Endodermal cell (in vitro differentiated cells): ENCODE measurements around the gene OR51B2. TPM values are rescaled to one million over a fixed set of nuclear protein-coding genes. Genes with fewer than 3 reads are reported as not detected.

Source experiments
- DNase-seq: peaks from one replicate; pipeline ENCODE4 v3.0.0-alpha.2; 2017
- H3K27ac ChIP-seq: 2 replicates; pipeline ENCODE4 v1.5.1; 2013; ENCODE audit warnings: mild to moderate bottlenecking, low read depth, low read length, moderate library complexity
- H3K27me3 ChIP-seq: 2 replicates; pipeline ENCODE4 v1.6.1; 2013; ENCODE audit warnings: mild to moderate bottlenecking, low read length, moderate library complexity; ENCODE audit not compliant: insufficient read depth, control insufficient read depth, poor library complexity, severe bottlenecking
- H3K36me3 ChIP-seq: 2 replicates; pipeline ENCODE4 v1.7.0; 2013; ENCODE audit warnings: mild to moderate bottlenecking, low read length, moderate library complexity; ENCODE audit not compliant: control insufficient read depth, insufficient read depth
- H3K4me1 ChIP-seq: one replicate; pipeline ENCODE4 v1.7.0; 2013; ENCODE audit warnings: low read length; ENCODE audit not compliant: control insufficient read depth, insufficient read depth
- H3K4me3 ChIP-seq: 2 replicates; pipeline ENCODE4 v1.5.1; 2013; ENCODE audit warnings: mild to moderate bottlenecking, low read length, moderate library complexity
- H3K9ac ChIP-seq: 2 replicates; pipeline ENCODE4 v1.6.1; 2013; ENCODE audit warnings: mild to moderate bottlenecking, low read length, moderate library complexity; ENCODE audit not compliant: poor library complexity, severe bottlenecking; ENCODE audit errors: extremely low read depth
- H3K9me3 ChIP-seq: 2 replicates; pipeline ENCODE4 v1.6.1; 2013; ENCODE audit warnings: mild to moderate bottlenecking, low read length, moderate library complexity; ENCODE audit not compliant: control insufficient read depth
- H3K27ac Mint-ChIP-seq: 2 replicates; pipeline ENCODE4 v1.8.0; 2020; ENCODE audit warnings: mixed read lengths
- H3K27me3 Mint-ChIP-seq: 2 replicates; pipeline ENCODE4 v1.8.0; 2021; ENCODE audit warnings: mild to moderate bottlenecking, mixed read lengths; ENCODE audit not compliant: insufficient read depth
- H3K36me3 Mint-ChIP-seq: 2 replicates; pipeline ENCODE4 v1.8.0; 2020; ENCODE audit warnings: low read depth, mixed read lengths
- H3K4me1 Mint-ChIP-seq: 2 replicates; pipeline ENCODE4 v1.8.0; 2020; ENCODE audit warnings: mixed read lengths
- H3K4me3 Mint-ChIP-seq: 2 replicates; pipeline ENCODE4 v1.8.0; 2020; ENCODE audit warnings: mild to moderate bottlenecking, moderate library complexity, mixed read lengths
- H3K9me3 Mint-ChIP-seq: 2 replicates; pipeline ENCODE4 v1.8.0; 2020; ENCODE audit warnings: mild to moderate bottlenecking, mixed read lengths
- WGBS, 2 experiments: methylation state at CpG; one replicate each; pipeline versions ENCODE4 v1.1.5 to v1.1.7; 2013; ENCODE audit warnings: missing lambda C conversion rate in 2 of 2, mixed read lengths in 1 of 2; ENCODE audit not compliant: insufficient coverage in 1 of 2, insufficient read length in 1 of 2; 5-methylcytosine and 5-hydroxymethylcytosine counted together
- total RNA-seq, 2 donors: library from RNA; stranded (reverse); fragmentation: NEBNext Ultra II Directional in 1 of 2; extraction: Animal tissue kit (Norgen Biotek cat#: 25700) in 1 of 2; gene quantifications; 2 replicates in 1 of 2; 3 replicates in 1 of 2; pipeline ENCODE4 v1.2.1, GENCODE V29; 2021
- TF ChIP-seq, protein P1 (sequence below): fragments of 200-600 bp; sonication (generic); conservative IDR thresholded peaks from 2 replicates; pipeline ENCODE4 v1.5.0; 2021; ENCODE audit warnings: antibody characterized with exemption, mild to moderate bottlenecking

Gene OR51B2
- total RNA-seq, 2 donors from 2014 or later, result 0.51 TPM; not detected in 1

DNA sequence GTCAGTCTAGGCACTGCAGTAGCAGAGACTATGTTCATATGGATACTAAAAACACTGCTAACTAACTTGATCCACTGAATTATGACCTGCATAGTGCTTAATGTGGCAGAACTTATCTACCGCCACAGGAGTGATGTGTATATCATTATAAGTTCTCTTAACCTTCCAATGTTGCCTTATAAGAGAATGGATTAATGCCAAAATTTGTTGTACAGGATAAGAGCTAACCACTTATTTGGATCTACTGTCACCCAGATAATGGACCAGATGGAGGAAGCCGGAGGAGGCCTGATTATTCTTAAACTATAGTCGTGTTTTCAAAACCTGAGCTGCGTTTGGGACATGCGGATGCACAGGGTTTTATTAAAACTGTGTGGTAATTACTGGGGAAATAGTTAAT, 20.5 kb downstream of the OR51B2 start:
- TF ChIP-seq, protein P1, sequence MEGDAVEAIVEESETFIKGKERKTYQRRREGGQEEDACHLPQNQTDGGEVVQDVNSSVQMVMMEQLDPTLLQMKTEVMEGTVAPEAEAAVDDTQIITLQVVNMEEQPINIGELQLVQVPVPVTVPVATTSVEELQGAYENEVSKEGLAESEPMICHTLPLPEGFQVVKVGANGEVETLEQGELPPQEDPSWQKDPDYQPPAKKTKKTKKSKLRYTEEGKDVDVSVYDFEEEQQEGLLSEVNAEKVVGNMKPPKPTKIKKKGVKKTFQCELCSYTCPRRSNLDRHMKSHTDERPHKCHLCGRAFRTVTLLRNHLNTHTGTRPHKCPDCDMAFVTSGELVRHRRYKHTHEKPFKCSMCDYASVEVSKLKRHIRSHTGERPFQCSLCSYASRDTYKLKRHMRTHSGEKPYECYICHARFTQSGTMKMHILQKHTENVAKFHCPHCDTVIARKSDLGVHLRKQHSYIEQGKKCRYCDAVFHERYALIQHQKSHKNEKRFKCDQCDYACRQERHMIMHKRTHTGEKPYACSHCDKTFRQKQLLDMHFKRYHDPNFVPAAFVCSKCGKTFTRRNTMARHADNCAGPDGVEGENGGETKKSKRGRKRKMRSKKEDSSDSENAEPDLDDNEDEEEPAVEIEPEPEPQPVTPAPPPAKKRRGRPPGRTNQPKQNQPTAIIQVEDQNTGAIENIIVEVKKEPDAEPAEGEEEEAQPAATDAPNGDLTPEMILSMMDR, result no peak
- 94 to 100% methylated on average over 1 to 4 of the region's 5 CpGs for WGBS, 2 experiments
- H3K4me1 Mint-ChIP-seq, result peaks cover 10% of the 10 kb centered on the region
- Histone ChIP-seq H3K9me3 (no peaks in the 10 kb centered on the region), H3K9ac (no peak overlapping the region), H3K36me3 (no peaks in the 10 kb centered on the region), H3K27ac (no peak overlapping the region), H3K4me3 (no peak overlapping the region), H3K4me1 (no peaks in the 10 kb centered on the region), H3K27me3 (no peaks in the 10 kb centered on the region)
- H3K27ac Mint-ChIP-seq, result no peak overlapping the region
- H3K36me3 Mint-ChIP-seq, result no peaks in the 10 kb centered on the region
- no peak for DNase-seq
- no peaks in the 10 kb centered on the region for H3K27me3 Mint-ChIP-seq
- no peak overlapping the region for H3K4me3 Mint-ChIP-seq
- H3K9me3 Mint-ChIP-seq, result no peaks in the 10 kb centered on the region

DNA sequence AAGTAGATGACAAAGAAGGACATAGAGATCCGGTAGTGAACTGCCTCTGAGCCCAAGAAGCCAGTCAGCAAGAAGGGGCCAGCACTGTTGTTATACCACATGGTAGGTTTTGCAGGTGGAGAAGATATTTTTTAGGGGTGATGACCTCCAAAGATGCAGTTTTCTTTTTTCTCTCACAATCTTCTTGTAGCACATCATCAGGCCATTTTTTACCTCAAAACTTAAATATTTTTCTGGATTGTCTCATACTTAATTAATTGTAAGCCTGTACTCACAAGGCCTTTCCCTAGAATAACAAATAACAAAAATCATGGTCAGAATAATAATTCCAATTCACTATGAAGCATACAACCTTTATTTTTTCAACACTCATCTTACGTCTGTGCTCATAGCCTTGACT, 22.3 kb downstream of the OR51B2 start, which contains the start of gene OR51B4:
OR51B4 (minus strand) TSS at position 101 of the 400 bp plus-strand sequence; CDS start at position 101, 0 bp downstream.
- Histone ChIP-seq H3K4me3 (no peak within 1 kb of the TSS), H3K36me3 (no peaks in the 10 kb centered on the region), H3K9ac (no peak within 1 kb of the TSS), H3K4me1 (no peaks in the 10 kb centered on the region), H3K27me3 (no peaks in the 10 kb centered on the region), H3K27ac (no peak within 1 kb of the TSS), H3K9me3 (no peaks in the 10 kb centered on the region)
- Mint-ChIP-seq H3K27me3 (no peaks in the 10 kb centered on the region), H3K9me3 (no peaks in the 10 kb centered on the region), H3K27ac (no peak within 1 kb of the TSS), H3K36me3 (no peaks in the 10 kb centered on the region), H3K4me1 (peaks cover 11% of the 10 kb centered on the region), H3K4me3 (no peak within 1 kb of the TSS)
- WGBS, 2 experiments, result 93 to 98% methylated on average over 2 of the region's 2 CpGs
- TF ChIP-seq, protein P1, result no peak
- no peak for DNase-seq

DNA sequence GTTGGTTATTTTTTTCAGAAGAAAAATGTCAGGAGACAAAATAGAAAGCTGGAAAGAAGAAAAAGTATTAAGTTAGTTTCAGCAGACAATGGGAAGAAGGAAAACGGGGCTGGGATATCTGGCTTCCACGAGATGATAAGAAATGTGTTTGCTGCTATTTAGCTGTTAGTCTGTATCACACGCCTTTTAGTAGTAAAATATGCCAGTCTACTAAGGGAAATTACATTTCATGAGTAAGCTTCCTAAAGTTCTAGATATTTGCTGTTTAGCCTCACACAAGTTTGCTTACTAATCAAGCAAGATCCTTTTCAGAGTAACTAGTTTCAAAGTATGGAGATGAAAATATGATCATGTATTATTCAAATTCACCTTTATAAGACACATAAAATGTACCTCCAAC, 23.8 kb downstream of the OR51B2 start:
- no peaks in the 10 kb centered on the region for H3K9me3 ChIP-seq
- H3K4me1 Mint-ChIP-seq, result peaks cover 11% of the 10 kb centered on the region
- no peaks in the 10 kb centered on the region for H3K4me1 ChIP-seq
- no peak for DNase-seq
- 82 to 84% methylated on average over 3 of the region's 3 CpGs for WGBS, 2 experiments
- H3K36me3 Mint-ChIP-seq, result no peaks in the 10 kb centered on the region
- TF ChIP-seq, protein P1, result no peak
- no peak overlapping the region for H3K4me3 ChIP-seq
- no peak overlapping the region for H3K4me3 Mint-ChIP-seq
- H3K27ac ChIP-seq, result no peak overlapping the region
- H3K27me3 ChIP-seq, result no peaks in the 10 kb centered on the region
- H3K36me3 ChIP-seq, result no peaks in the 10 kb centered on the region
- H3K27me3 Mint-ChIP-seq, result no peaks in the 10 kb centered on the region
- no peak overlapping the region for H3K9ac ChIP-seq
- H3K9me3 Mint-ChIP-seq, result no peaks in the 10 kb centered on the region
- H3K27ac Mint-ChIP-seq, result no peak overlapping the region
